ENCODE data around the gene ASXL3. TPM values are rescaled to one million over a fixed set of nuclear protein-coding genes. Genes with fewer than 3 reads are reported as not detected.

ASXL3 gene
- total RNA-seq, 4 donors from 2014 or later = 0.13 to 0.62 (median 0.41) TPM

GRCh38 chr18:33670029-33670428, 92.0 kb downstream of the ASXL3 start:
- TF ChIP-seq POLR2A (IDR thresholded peaks at IDR 0.05) (no peak), CTCF (IDR thresholded peaks at IDR 0.05) (no peak)
- no peak for DNase-seq (ENCODE audit: low spot score in 2 of 2)
- intact Hi-C loops (cut with DNase I; ENCODE audit: low total_unique reads) = no loop called here
- no peak overlapping the region for H3K4me3 ChIP-seq (ENCODE audit: low read depth, poor library complexity, severe bottlenecking)
- WGBS, 2 donors = 92 to 94% methylated on average over 6 of the region's 6 CpGs

GRCh38 chr18:33673689-33674088, 95.7 kb downstream of the ASXL3 start:
- 83 to 86% methylated on average over 4 of the region's 4 CpGs for WGBS, 2 donors
- TF ChIP-seq POLR2A (IDR thresholded peaks at IDR 0.05) (no peak), CTCF (IDR thresholded peaks at IDR 0.05) (no peak)
- intact Hi-C loops (cut with DNase I; ENCODE audit: low total_unique reads) = no loop called here
- H3K4me3 ChIP-seq (ENCODE audit: low read depth, poor library complexity, severe bottlenecking) = no peak overlapping the region
- DNase-seq (ENCODE audit: low spot score in 2 of 2) = no peak

GRCh38 chr18:33676593-33676992, 98.6 kb downstream of the ASXL3 start:
- TF ChIP-seq CTCF (IDR thresholded peaks at IDR 0.05) (no peak), POLR2A (IDR thresholded peaks at IDR 0.05) (no peak)
- H3K4me3 ChIP-seq (ENCODE audit: low read depth, poor library complexity, severe bottlenecking) = no peak overlapping the region
- intact Hi-C loops (cut with DNase I; ENCODE audit: low total_unique reads) = no loop called here
- WGBS, 2 donors = 86 to 88% methylated on average over 1 of the region's 1 CpG
- no peak for DNase-seq (ENCODE audit: low spot score in 2 of 2)

GRCh38 chr18:33677891-33678290, 99.9 kb downstream of the ASXL3 start:
- TF ChIP-seq POLR2A (IDR thresholded peaks at IDR 0.05) (no peak), CTCF (IDR thresholded peaks at IDR 0.05) (no peak)
- intact Hi-C loops (cut with DNase I; ENCODE audit: low total_unique reads) = no loop called here

GRCh38 chr18:33682436-33682835, 104.4 kb downstream of the ASXL3 start:
- TF ChIP-seq CTCF (IDR thresholded peaks at IDR 0.05) (no peak), POLR2A (IDR thresholded peaks at IDR 0.05) (no peak)
- no peak overlapping the region for H3K4me3 ChIP-seq (ENCODE audit: low read depth, poor library complexity, severe bottlenecking)
- DNase-seq (ENCODE audit: low spot score in 2 of 2) = no peak
- WGBS, 2 donors = 96 to 99% methylated on average over 6 of the region's 6 CpGs
- intact Hi-C loops (cut with DNase I; ENCODE audit: low total_unique reads) = no loop called here

More at GRCh38 chr18:33677891-33678290, 99.9 kb downstream of the ASXL3 start:
- no peak overlapping the region for H3K4me3 ChIP-seq (ENCODE audit: low read depth, poor library complexity, severe bottlenecking)
- DNase-seq (ENCODE audit: low spot score in 2 of 2) = no peak
- WGBS, 2 donors = 92 to 94% methylated on average over 2 of the region's 2 CpGs

- DNase-seq (ENCODE audit: low spot score in 2 of 2) = no peak
- no peak overlapping the region for H3K4me3 ChIP-seq (ENCODE audit: low read depth, poor library complexity, severe bottlenecking)
- WGBS, 2 donors = 82 to 83% methylated on average over 2 of the region's 2 CpGs
- no peak for TF ChIP-seq CTCF (IDR thresholded peaks at IDR 0.05)
- no peak for TF ChIP-seq POLR2A (IDR thresholded peaks at IDR 0.05)
- intact Hi-C loops (cut with DNase I; ENCODE audit: low total_unique reads) = no loop called here
Measured at GRCh38 chr18:33694593-33694992, 116.6 kb downstream of the ASXL3 start.
